Effector CD8-positive, alpha-beta T cell (primary cell): Measurements from ENCODE around the gene CREB3L1.
A peak's percentile ranks its signal among the peaks of the same experiment; 100 is the strongest.

ENCODE experiments used
- DNase-seq: peaks from one replicate; lab custom pipeline; 2025; lab: John Stamatoyannopoulos, UW
- total RNA-seq, 4 experiments: gene quantifications; one replicate each; lab custom pipeline; 2026; lab: John Stamatoyannopoulos, UW

Gene CREB3L1
- total RNA-seq: 0 to 0.36 (median 0) reads per million in 4 experiments

GRCh38 chr11:46277622-46278386 is at the start of gene CREB3L1:
Gene CREB3L1 (plus strand): TSS chr11:46277662. CDS start chr11:46278112, 450 bp downstream.
- no peak for DNase-seq

- no peak for DNase-seq
Measured at GRCh38 chr11:46229230-46229629, 48.2 kb upstream of the CREB3L1 start.

- DNase-seq: no peak
Measured at GRCh38 chr11:46234311-46234710, 43.2 kb upstream of the CREB3L1 start.

GRCh38 chr11:46235777-46236688 is 41.4 kb upstream of the CREB3L1 start:
- DNase-seq: no peak

- no peak for DNase-seq
Measured at GRCh38 chr11:46236918-46237247, 40.6 kb upstream of the CREB3L1 start.

GRCh38 chr11:46237248-46238077 is 40.0 kb upstream of the CREB3L1 start:
- peak; percentile 13 for DNase-seq

GRCh38 chr11:46238078-46238966 is 39.1 kb upstream of the CREB3L1 start:
- DNase-seq: peak; percentile 35

GRCh38 chr11:46238967-46239800 is 38.3 kb upstream of the CREB3L1 start:
- peak; percentile 69 for DNase-seq

GRCh38 chr11:46239801-46240061 is 37.7 kb upstream of the CREB3L1 start:
- DNase-seq: no peak

GRCh38 chr11:46240371-46240770 is 37.1 kb upstream of the CREB3L1 start:
- DNase-seq: no peak

- no peak for DNase-seq
Measured at GRCh38 chr11:46240861-46241260, 36.6 kb upstream of the CREB3L1 start.

GRCh38 chr11:46242041-46242951 is 35.2 kb upstream of the CREB3L1 start:
- DNase-seq: no peak

- peak; percentile 80 for DNase-seq
Measured at GRCh38 chr11:46242952-46243795, 34.3 kb upstream of the CREB3L1 start.

GRCh38 chr11:46243796-46244109 is 33.7 kb upstream of the CREB3L1 start:
- DNase-seq: no peak

- no peak for DNase-seq
Measured at GRCh38 chr11:46246521-46246920, 30.9 kb upstream of the CREB3L1 start.

GRCh38 chr11:46247090-46247489 is 30.4 kb upstream of the CREB3L1 start:
- DNase-seq: no peak

- peak; percentile 6 for DNase-seq
Measured at GRCh38 chr11:46247659-46248058, 29.8 kb upstream of the CREB3L1 start.

GRCh38 chr11:46248289-46249102 is 29.0 kb upstream of the CREB3L1 start:
- DNase-seq: no peak
